ENCODE results near the gene COL2A1. TPM values are rescaled to one million over a fixed set of nuclear protein-coding genes. Genes with fewer than 3 reads are reported as not detected.

COL2A1 gene
- polyA plus RNA-seq, 3 donors: 30.9 to 43.8 (median 34.9) TPM

- DNase-seq (ENCODE audit: low read depth in 3 of 3, low spot score in 2 of 3): no peak
These were observed 11.7 kb upstream of the COL2A1 start for GRCh38 chr12:48015954-48016353.

- DNase-seq (ENCODE audit: low read depth in 3 of 3, low spot score in 2 of 3): no peak
These were observed 10.9 kb upstream of the COL2A1 start for GRCh38 chr12:48015129-48015528.

GRCh38 chr12:48013287-48013686 lies 9.0 kb upstream of the COL2A1 start:
- no peak for DNase-seq (ENCODE audit: low read depth in 3 of 3, low spot score in 2 of 3)

- no peak for DNase-seq (ENCODE audit: low read depth in 3 of 3, low spot score in 2 of 3)
These were observed 7.8 kb upstream of the COL2A1 start for GRCh38 chr12:48012070-48012469.

GRCh38 chr12:48010366-48010970 lies 6.2 kb upstream of the COL2A1 start:
- DNase-seq (ENCODE audit: low read depth in 3 of 3, low spot score in 2 of 3): no peak

GRCh38 chr12:48009471-48009870 lies 5.2 kb upstream of the COL2A1 start:
- DNase-seq (ENCODE audit: low read depth in 3 of 3, low spot score in 2 of 3): no peak

- no peak for DNase-seq (ENCODE audit: low read depth in 3 of 3, low spot score in 2 of 3)
These were observed 4.7 kb upstream of the COL2A1 start for GRCh38 chr12:48008950-48009349.

- no peak for DNase-seq (ENCODE audit: low read depth in 3 of 3, low spot score in 2 of 3)
These were observed 4.1 kb upstream of the COL2A1 start for GRCh38 chr12:48008349-48008748.

GRCh38 chr12:48007206-48007605 lies 2.9 kb upstream of the COL2A1 start:
- DNase-seq (ENCODE audit: low read depth in 3 of 3, low spot score in 2 of 3): no peak

- DNase-seq (ENCODE audit: low read depth in 3 of 3, low spot score in 2 of 3): no peak
These were observed 1.4 kb upstream of the COL2A1 start for GRCh38 chr12:48005750-48006021.

GRCh38 chr12:48005001-48005749 lies 899 bp upstream of the COL2A1 start:
- DNase-seq (ENCODE audit: low read depth in 3 of 3, low spot score in 2 of 3): no peak

- DNase-seq (ENCODE audit: low read depth in 3 of 3, low spot score in 2 of 3): no peak
These were observed 837 bp downstream of the COL2A1 start for GRCh38 chr12:48003226-48004052.

GRCh38 chr12:48002773-48003218 lies 1.5 kb downstream of the COL2A1 start:
- peak in 1 of 3 donors; percentile 32 for DNase-seq (ENCODE audit: low read depth in 3 of 3, low spot score in 2 of 3)

- no peak for DNase-seq (ENCODE audit: low read depth in 3 of 3, low spot score in 2 of 3)
These were observed 1.9 kb downstream of the COL2A1 start for GRCh38 chr12:48002414-48002730.

GRCh38 chr12:48001505-48002413 lies 2.5 kb downstream of the COL2A1 start:
- DNase-seq (ENCODE audit: low read depth in 3 of 3, low spot score in 2 of 3): peak in 1 of 3 donors; percentile 43

GRCh38 chr12:48000878-48001504 lies 3.3 kb downstream of the COL2A1 start:
- DNase-seq (ENCODE audit: low read depth in 3 of 3, low spot score in 2 of 3): peak in 1 of 3 donors; percentile 35

- no peak for DNase-seq (ENCODE audit: low read depth in 3 of 3, low spot score in 2 of 3)
These were observed 4.5 kb downstream of the COL2A1 start for GRCh38 chr12:47999816-48000215.

GRCh38 chr12:47997321-47997720 lies 7.0 kb downstream of the COL2A1 start:
- DNase-seq (ENCODE audit: low read depth in 3 of 3, low spot score in 2 of 3): no peak

- peak in 2 of 3 donors; percentile 36 to 39 for DNase-seq (ENCODE audit: low read depth in 3 of 3, low spot score in 2 of 3)
These were observed 8.3 kb downstream of the COL2A1 start for GRCh38 chr12:47995981-47996401.

- DNase-seq (ENCODE audit: low read depth in 3 of 3, low spot score in 2 of 3): no peak
These were observed 10.8 kb downstream of the COL2A1 start for GRCh38 chr12:47993491-47993890.
